Measurements from ENCODE around the gene GLDC.

- TF ChIP-seq CTCF (IDR thresholded peaks at IDR 0.05) (no peak), POLR2AphosphoS5 (IDR thresholded peaks at IDR 0.05; ENCODE audit: low read depth, low read length) (no peak), TCF7L2 (IDR thresholded peaks at IDR 0.05; ENCODE audit: low read depth, low read length) (no peak), REST (IDR thresholded peaks at IDR 0.05; ENCODE audit: insufficient read depth in 1 of 2, low read depth in 2 of 2, low read length in 1 of 2) (no peak)
Observed at GRCh38 chr9:6634444-6634843, 11.1 kb downstream of the GLDC start.

Measured in Panc1 (cell line).